ENCODE data around the gene GSN.

DNA sequence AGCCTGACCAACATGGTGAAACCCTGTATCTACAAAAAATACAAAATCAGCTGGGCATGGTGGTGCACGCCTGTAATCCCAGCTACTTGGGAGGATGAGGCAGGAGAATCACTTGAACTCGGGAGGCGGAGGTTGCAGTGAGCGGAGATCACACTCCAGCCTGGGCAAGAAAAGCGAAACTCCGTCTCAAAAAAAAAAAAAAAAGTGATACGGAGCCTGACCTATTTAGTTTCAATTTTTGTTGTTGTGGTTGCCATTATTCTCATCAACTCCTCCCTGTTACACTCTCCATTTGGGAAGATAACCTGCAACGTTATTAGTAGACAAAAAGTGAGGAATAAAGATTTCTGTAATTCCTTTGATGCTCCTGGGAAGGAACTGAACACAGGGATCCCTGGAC, 100.8 kb downstream of the GSN start:
- no peak for TF ChIP-seq POLR2A (IDR thresholded peaks at IDR 0.05)
- TF ChIP-seq, protein P1, sequence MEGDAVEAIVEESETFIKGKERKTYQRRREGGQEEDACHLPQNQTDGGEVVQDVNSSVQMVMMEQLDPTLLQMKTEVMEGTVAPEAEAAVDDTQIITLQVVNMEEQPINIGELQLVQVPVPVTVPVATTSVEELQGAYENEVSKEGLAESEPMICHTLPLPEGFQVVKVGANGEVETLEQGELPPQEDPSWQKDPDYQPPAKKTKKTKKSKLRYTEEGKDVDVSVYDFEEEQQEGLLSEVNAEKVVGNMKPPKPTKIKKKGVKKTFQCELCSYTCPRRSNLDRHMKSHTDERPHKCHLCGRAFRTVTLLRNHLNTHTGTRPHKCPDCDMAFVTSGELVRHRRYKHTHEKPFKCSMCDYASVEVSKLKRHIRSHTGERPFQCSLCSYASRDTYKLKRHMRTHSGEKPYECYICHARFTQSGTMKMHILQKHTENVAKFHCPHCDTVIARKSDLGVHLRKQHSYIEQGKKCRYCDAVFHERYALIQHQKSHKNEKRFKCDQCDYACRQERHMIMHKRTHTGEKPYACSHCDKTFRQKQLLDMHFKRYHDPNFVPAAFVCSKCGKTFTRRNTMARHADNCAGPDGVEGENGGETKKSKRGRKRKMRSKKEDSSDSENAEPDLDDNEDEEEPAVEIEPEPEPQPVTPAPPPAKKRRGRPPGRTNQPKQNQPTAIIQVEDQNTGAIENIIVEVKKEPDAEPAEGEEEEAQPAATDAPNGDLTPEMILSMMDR (IDR thresholded peaks at IDR 0.05): no peak
